Lower leg skin (tissue), 3 donors: ENCODE results near the gene SIRPA.

Source experiments
- CTCF ChIP-seq, 3 donors: fragments of 450-650 bp; IDR thresholded peaks; one replicate each; pipeline ENCODE4 v1.5.1; 2016; ENCODE audit warnings: antibody characterized with exemption in 3 of 3, mild to moderate bottlenecking in 3 of 3, moderate library complexity in 2 of 3
- POLR2A ChIP-seq, 2 donors: fragments of 450-650 bp; IDR thresholded peaks; one replicate each; pipeline ENCODE4 v1.6.1; 2016 to 2017; ENCODE audit warnings: antibody characterized with exemption in 2 of 2, mild to moderate bottlenecking in 1 of 2, moderate library complexity in 1 of 2

GRCh38 chr20:1867495-1868260 is 27.5 kb upstream of the SIRPA start:
- TF ChIP-seq CTCF (IDR thresholded peaks at IDR 0.05) (no peak), POLR2A (IDR thresholded peaks at IDR 0.05) (no peak)
